Ishikawa (cell line): Measurements from ENCODE around the gene ATF1.

ENCODE experiments used
- CEBPB ChIP-seq: IDR thresholded peaks from 2 replicates; pipeline ENCODE4 v1.6.1; 2012
- CREB1 ChIP-seq: IDR thresholded peaks from 2 replicates; pipeline ENCODE4 v1.6.1; 2012; ENCODE audit warnings: low read depth
- EP300 ChIP-seq: IDR thresholded peaks from 2 replicates; pipeline ENCODE4 v1.6.1; 2012; ENCODE audit warnings: borderline replicate concordance
- MAX ChIP-seq: IDR thresholded peaks from 2 replicates; pipeline ENCODE4 v1.6.1; 2012
- RAD21 ChIP-seq: IDR thresholded peaks from 2 replicates; pipeline ENCODE4 v1.6.1; 2012; ENCODE audit warnings: low read depth
- REST ChIP-seq: IDR thresholded peaks from 2 replicates; pipeline ENCODE4 v1.6.1; 2012; ENCODE audit warnings: low read depth, mild to moderate bottlenecking
- TAF1 ChIP-seq: IDR thresholded peaks from 2 replicates; pipeline ENCODE4 v1.6.1; 2012; ENCODE audit warnings: low read depth, mild to moderate bottlenecking
- ZBTB7A ChIP-seq: IDR thresholded peaks from 2 replicates; pipeline ENCODE4 v1.6.1; 2012; ENCODE audit warnings: low read depth

GRCh38 chr12:50859621-50860310, 95.9 kb downstream of the ATF1 start:
- TF ChIP-seq REST (no peak), TAF1 (no peak), RAD21 (no peak), ZBTB7A (no peak), CREB1 (no peak), EP300 (no peak), MAX (no peak), CEBPB (no peak)
